ENCODE results near the gene MAD1L1. TPM values are rescaled to one million over a fixed set of nuclear protein-coding genes. Genes with fewer than 3 reads are reported as not detected.

The MAD1L1 gene
- total and polyA plus RNA-seq, 2 experiments from 2014 or later = 38.2 to 69.8 TPM

- H3K79me2 ChIP-seq (ENCODE audit: insufficient read depth) = no peaks in the 10 kb centered on the region
- H3K9me3 ChIP-seq (ENCODE audit: low read depth) = no peaks in the 10 kb centered on the region
- no peaks in the 10 kb centered on the region for H3K9me2 ChIP-seq (ENCODE audit: insufficient read depth)
- H3K27me3 ChIP-seq (replicated peaks; ENCODE audit: insufficient read depth) = no peaks in the 10 kb centered on the region
- DNase-seq = no peak
- H3K9ac ChIP-seq = no peak overlapping the region
- in situ Hi-C loops (cut with MboI) = no loop called here
- no peak overlapping the region for H3K4me3 ChIP-seq
- TF ChIP-seq EZH2 (IDR thresholded peaks at IDR 0.05; ENCODE audit: insufficient read depth, poor library complexity, severe bottlenecking) (no peak), EZH2phosphoT487 (IDR thresholded peaks at IDR 0.05; ENCODE audit: insufficient read depth, low read depth) (no peak)
- peaks cover 6% of the 10 kb centered on the region for H3K4me1 ChIP-seq (ENCODE audit: insufficient read depth)
- no peaks in the 10 kb centered on the region for H3F3A ChIP-seq (ENCODE audit: insufficient read depth)
- H3K4me2 ChIP-seq (ENCODE audit: unreplicated experiment) = no peak overlapping the region
- H3K36me3 ChIP-seq (ENCODE audit: low read depth) = no peaks in the 10 kb centered on the region
- H4K20me1 ChIP-seq (ENCODE audit: insufficient read depth) = no peaks in the 10 kb centered on the region
- WGBS, 2 experiments (ENCODE audit: low coverage in 1 of 2, low lambda C conversion rate in 2 of 2, missing lambda C conversion rate in 2 of 2) = 93 to 95% methylated on average over 15 to 18 of the region's 18 CpGs
- no peak overlapping the region for H3K27ac ChIP-seq
- H2AFZ ChIP-seq = no peak overlapping the region
Measured at GRCh38 chr7:2263176-2263575, 30.4 kb upstream of the MAD1L1 start.

GRCh38 chr7:2261611-2262010 lies 28.9 kb upstream of the MAD1L1 start:
- Histone ChIP-seq H3K9me2 (ENCODE audit: insufficient read depth) (no peaks in the 10 kb centered on the region), H3K4me2 (ENCODE audit: unreplicated experiment) (no peak overlapping the region), H3F3A (ENCODE audit: insufficient read depth) (no peaks in the 10 kb centered on the region), H3K79me2 (ENCODE audit: insufficient read depth) (no peaks in the 10 kb centered on the region), H4K20me1 (ENCODE audit: insufficient read depth) (no peaks in the 10 kb centered on the region), H3K27ac (no peak overlapping the region), H2AFZ (no peak overlapping the region), H3K9ac (no peak overlapping the region), H3K27me3 (replicated peaks; ENCODE audit: insufficient read depth) (no peaks in the 10 kb centered on the region), H3K4me3 (no peak overlapping the region), H3K36me3 (ENCODE audit: low read depth) (no peaks in the 10 kb centered on the region), H3K9me3 (ENCODE audit: low read depth) (no peaks in the 10 kb centered on the region), H3K4me1 (ENCODE audit: insufficient read depth) (peaks cover 2% of the 10 kb centered on the region)
- in situ Hi-C loops (cut with MboI) = no loop called here
- DNase-seq = no peak
- TF ChIP-seq EZH2phosphoT487 (IDR thresholded peaks at IDR 0.05; ENCODE audit: insufficient read depth, low read depth) (no peak), EZH2 (IDR thresholded peaks at IDR 0.05; ENCODE audit: insufficient read depth, poor library complexity, severe bottlenecking) (no peak)
- WGBS, 2 experiments (ENCODE audit: low coverage in 1 of 2, low lambda C conversion rate in 2 of 2, missing lambda C conversion rate in 2 of 2) = 86 to 90% methylated on average over 14 of the region's 14 CpGs

GRCh38 chr7:2260820-2261219 lies 28.1 kb upstream of the MAD1L1 start:
- Histone ChIP-seq H3F3A (ENCODE audit: insufficient read depth) (no peaks in the 10 kb centered on the region), H2AFZ (no peak overlapping the region), H3K9ac (no peak overlapping the region), H3K27ac (no peak overlapping the region), H4K20me1 (ENCODE audit: insufficient read depth) (no peaks in the 10 kb centered on the region), H3K9me3 (ENCODE audit: low read depth) (no peaks in the 10 kb centered on the region), H3K36me3 (ENCODE audit: low read depth) (no peaks in the 10 kb centered on the region), H3K27me3 (replicated peaks; ENCODE audit: insufficient read depth) (no peaks in the 10 kb centered on the region), H3K4me2 (ENCODE audit: unreplicated experiment) (no peak overlapping the region), H3K4me3 (no peak overlapping the region), H3K79me2 (ENCODE audit: insufficient read depth) (no peaks in the 10 kb centered on the region), H3K9me2 (ENCODE audit: insufficient read depth) (no peaks in the 10 kb centered on the region), H3K4me1 (ENCODE audit: insufficient read depth) (no peaks in the 10 kb centered on the region)
- in situ Hi-C loops (cut with MboI) = no loop called here
- 95 to 98% methylated on average over 5 of the region's 5 CpGs for WGBS, 2 experiments (ENCODE audit: low coverage in 1 of 2, low lambda C conversion rate in 2 of 2, missing lambda C conversion rate in 2 of 2)
- TF ChIP-seq EZH2 (IDR thresholded peaks at IDR 0.05; ENCODE audit: insufficient read depth, poor library complexity, severe bottlenecking) (no peak), EZH2phosphoT487 (IDR thresholded peaks at IDR 0.05; ENCODE audit: insufficient read depth, low read depth) (no peak)
- DNase-seq = no peak

GRCh38 chr7:2259480-2259879 lies 26.7 kb upstream of the MAD1L1 start:
- no peaks in the 10 kb centered on the region for H3K4me1 ChIP-seq (ENCODE audit: insufficient read depth)
- H3K36me3 ChIP-seq (ENCODE audit: low read depth) = no peaks in the 10 kb centered on the region
- H3K4me2 ChIP-seq (ENCODE audit: unreplicated experiment) = no peak overlapping the region
- H3K9me2 ChIP-seq (ENCODE audit: insufficient read depth) = no peaks in the 10 kb centered on the region
- TF ChIP-seq EZH2 (IDR thresholded peaks at IDR 0.05; ENCODE audit: insufficient read depth, poor library complexity, severe bottlenecking) (no peak), EZH2phosphoT487 (IDR thresholded peaks at IDR 0.05; ENCODE audit: insufficient read depth, low read depth) (no peak)
- no peaks in the 10 kb centered on the region for H3K79me2 ChIP-seq (ENCODE audit: insufficient read depth)
- H2AFZ ChIP-seq = no peak overlapping the region
- H3K9ac ChIP-seq = no peak overlapping the region
- no peaks in the 10 kb centered on the region for H4K20me1 ChIP-seq (ENCODE audit: insufficient read depth)
- in situ Hi-C loops (cut with MboI) = no loop called here
- no peak overlapping the region for H3K27ac ChIP-seq
- no peaks in the 10 kb centered on the region for H3F3A ChIP-seq (ENCODE audit: insufficient read depth)
- H3K27me3 ChIP-seq (replicated peaks; ENCODE audit: insufficient read depth) = no peaks in the 10 kb centered on the region
- H3K9me3 ChIP-seq (ENCODE audit: low read depth) = no peaks in the 10 kb centered on the region
- DNase-seq = no peak
- no peak overlapping the region for H3K4me3 ChIP-seq
- 81 to 87% methylated on average over 9 of the region's 9 CpGs for WGBS, 2 experiments (ENCODE audit: low coverage in 1 of 2, low lambda C conversion rate in 2 of 2, missing lambda C conversion rate in 2 of 2)
